ENCODE results near the gene BRSK2. TPM values are rescaled to one million over a fixed set of nuclear protein-coding genes. Genes with fewer than 3 reads are reported as not detected.
"Not testable (repeated sequence)": the region's sequence is repeated elsewhere in the genome, so short reads cannot be mapped to it uniquely, and the experiment has no call there.

BRSK2 gene
- total RNA-seq, 2 donors from 2014 or later = 0.17 to 0.33 TPM

- H3K27ac Mint-ChIP-seq = no peak overlapping the region
- ATAC-seq (no peak), DNase-seq (ENCODE audit: low spot score) (no peak)
- H3K36me3 Mint-ChIP-seq = peaks cover 5% of the 10 kb centered on the region
- H3K4me1 Mint-ChIP-seq (ENCODE audit: low read depth in 2 of 2) = peaks cover 26 to 41% of the 10 kb centered on the region in 2 donors
- no peak overlapping the region for H3K4me3 Mint-ChIP-seq
- H3K27me3 Mint-ChIP-seq = no peaks in the 10 kb centered on the region
- no peaks in the 10 kb centered on the region for H3K9me3 Mint-ChIP-seq
These were observed 112.6 kb downstream of the BRSK2 start for GRCh38 chr11:1502168-1502953.

GRCh38 chr11:1502954-1503707 is 113.4 kb downstream of the BRSK2 start:
- H3K36me3 Mint-ChIP-seq = peaks cover 5% of the 10 kb centered on the region
- no peaks in the 10 kb centered on the region for H3K27me3 Mint-ChIP-seq
- H3K4me1 Mint-ChIP-seq (ENCODE audit: low read depth in 2 of 2) = peaks cover 19 to 38% of the 10 kb centered on the region in 2 donors
- H3K4me3 Mint-ChIP-seq = no peak overlapping the region
- H3K27ac Mint-ChIP-seq = no peak overlapping the region
- ATAC-seq (no peak), DNase-seq (ENCODE audit: low spot score) (no peak)
- H3K9me3 Mint-ChIP-seq = no peaks in the 10 kb centered on the region

- peaks cover 13 to 33% of the 10 kb centered on the region in 2 donors for H3K4me1 Mint-ChIP-seq (ENCODE audit: low read depth in 2 of 2)
- no peak overlapping the region for H3K4me3 Mint-ChIP-seq
- H3K27ac Mint-ChIP-seq = no peak overlapping the region
- DNase-seq (ENCODE audit: low spot score) (no peak), ATAC-seq (no peak)
- H3K9me3 Mint-ChIP-seq = no peaks in the 10 kb centered on the region
- no peaks in the 10 kb centered on the region for H3K27me3 Mint-ChIP-seq
- H3K36me3 Mint-ChIP-seq = peaks cover 4% of the 10 kb centered on the region
These were observed 114.0 kb downstream of the BRSK2 start for GRCh38 chr11:1503708-1504104.

- no peak overlapping the region for H3K27ac Mint-ChIP-seq
- no peak overlapping the region for H3K4me3 Mint-ChIP-seq
- no peaks in the 10 kb centered on the region for H3K36me3 Mint-ChIP-seq
- peaks cover 9 to 30% of the 10 kb centered on the region in 2 donors for H3K4me1 Mint-ChIP-seq (ENCODE audit: low read depth in 2 of 2)
- no peaks in the 10 kb centered on the region for H3K27me3 Mint-ChIP-seq
- ATAC-seq (no peak), DNase-seq (ENCODE audit: low spot score) (no peak)
- no peaks in the 10 kb centered on the region for H3K9me3 Mint-ChIP-seq
These were observed 114.4 kb downstream of the BRSK2 start for GRCh38 chr11:1504138-1504537.

GRCh38 chr11:1504581-1505290 is 115.0 kb downstream of the BRSK2 start:
- Mint-ChIP-seq H3K36me3 (no peaks in the 10 kb centered on the region), H3K4me3 (no peak overlapping the region), H3K27ac (no peak overlapping the region), H3K27me3 (no peaks in the 10 kb centered on the region), H3K4me1 (ENCODE audit: low read depth in 2 of 2) (peaks cover 15 to 35% of the 10 kb centered on the region in 2 donors), H3K9me3 (no peaks in the 10 kb centered on the region)
- ATAC-seq = no peak
- DNase-seq (ENCODE audit: low spot score) = no peak

GRCh38 chr11:1505480-1505879 is 115.7 kb downstream of the BRSK2 start:
- Mint-ChIP-seq H3K36me3 (no peaks in the 10 kb centered on the region), H3K27ac (no peak overlapping the region), H3K4me3 (no peak overlapping the region), H3K4me1 (ENCODE audit: low read depth in 2 of 2) (peaks cover 15 to 33% of the 10 kb centered on the region in 2 donors), H3K27me3 (no peaks in the 10 kb centered on the region), H3K9me3 (no peaks in the 10 kb centered on the region)
- DNase-seq (ENCODE audit: low spot score) = no peak
- ATAC-seq = no peak

- ATAC-seq (no peak), DNase-seq (ENCODE audit: low spot score) (no peak)
- peak overlapping the region in 1 of 2 donors; percentile 44 for H3K27ac Mint-ChIP-seq
- no peak overlapping the region for H3K4me3 Mint-ChIP-seq
- no peaks in the 10 kb centered on the region for H3K27me3 Mint-ChIP-seq
- H3K9me3 Mint-ChIP-seq = no peaks in the 10 kb centered on the region
- H3K4me1 Mint-ChIP-seq (ENCODE audit: low read depth in 2 of 2) = peaks cover 6 to 30% of the 10 kb centered on the region in 2 donors
- H3K36me3 Mint-ChIP-seq = no peaks in the 10 kb centered on the region
These were observed 117.2 kb downstream of the BRSK2 start for GRCh38 chr11:1506981-1507380.

GRCh38 chr11:1507381-1508140 is 117.8 kb downstream of the BRSK2 start:
- Mint-ChIP-seq H3K4me1 (ENCODE audit: low read depth in 2 of 2) (peaks cover 6 to 33% of the 10 kb centered on the region in 2 donors), H3K27ac (no peak overlapping the region)
- no peak for ATAC-seq

GRCh38 chr11:1508491-1508891 is 118.8 kb downstream of the BRSK2 start:
- Mint-ChIP-seq H3K9me3 (peaks cover 3% of the 10 kb centered on the region), H3K27ac (no peak overlapping the region), H3K4me1 (ENCODE audit: low read depth in 2 of 2) (peaks cover 11 to 35% of the 10 kb centered on the region in 2 donors), H3K27me3 (no peaks in the 10 kb centered on the region), H3K4me3 (no peak overlapping the region), H3K36me3 (no peaks in the 10 kb centered on the region)
- no peak for ATAC-seq
- DNase-seq (ENCODE audit: low spot score) = no peak

More at GRCh38 chr11:1507381-1508140, 117.8 kb downstream of the BRSK2 start:
- DNase-seq (ENCODE audit: low spot score) = no peak
- Mint-ChIP-seq H3K36me3 (no peaks in the 10 kb centered on the region), H3K4me3 (no peak overlapping the region), H3K9me3 (no peaks in the 10 kb centered on the region), H3K27me3 (no peaks in the 10 kb centered on the region)

GRCh38 chr11:1508986-1509385 is 119.3 kb downstream of the BRSK2 start:
- Mint-ChIP-seq H3K4me1 (ENCODE audit: low read depth in 2 of 2) (peaks cover 15 to 35% of the 10 kb centered on the region in 2 donors), H3K27me3 (no peaks in the 10 kb centered on the region), H3K9me3 (peaks cover 4% of the 10 kb centered on the region), H3K4me3 (no peak overlapping the region), H3K36me3 (no peaks in the 10 kb centered on the region), H3K27ac (peak overlapping the region in 1 of 2 donors; percentile 17)
- ATAC-seq (peak in 1 of 2 donors; percentile 39), DNase-seq (ENCODE audit: low spot score) (no peak)

- Mint-ChIP-seq H3K4me1 (ENCODE audit: low read depth in 2 of 2) (peaks cover 22 to 40% of the 10 kb centered on the region in 2 donors), H3K36me3 (no peaks in the 10 kb centered on the region), H3K27me3 (no peaks in the 10 kb centered on the region), H3K4me3 (no peak overlapping the region), H3K27ac (peak overlapping the region in 1 of 2 donors; percentile 17), H3K9me3 (peaks cover 4% of the 10 kb centered on the region)
- no peak for ATAC-seq
- no peak for DNase-seq (ENCODE audit: low spot score)
These were observed 120.0 kb downstream of the BRSK2 start for GRCh38 chr11:1509626-1510255.

- ATAC-seq; H3K27me3 Mint-ChIP-seq; H3K9me3 Mint-ChIP-seq; H3K27ac Mint-ChIP-seq; H3K4me3 Mint-ChIP-seq; DNase-seq (ENCODE audit: low spot score); H3K36me3 Mint-ChIP-seq: not testable (repeated sequence)
- peaks cover 22 to 40% of the 10 kb centered on the region in 2 donors for H3K4me1 Mint-ChIP-seq (ENCODE audit: low read depth in 2 of 2)
These were observed 120.6 kb downstream of the BRSK2 start for GRCh38 chr11:1510351-1510750.

- Mint-ChIP-seq H3K4me1 (ENCODE audit: low read depth in 2 of 2) (peaks cover 25 to 41% of the 10 kb centered on the region in 2 donors), H3K9me3 (peaks cover 4% of the 10 kb centered on the region), H3K4me3 (no peak overlapping the region), H3K27me3 (no peaks in the 10 kb centered on the region), H3K27ac (no peak overlapping the region), H3K36me3 (no peaks in the 10 kb centered on the region)
- DNase-seq (ENCODE audit: low spot score) (no peak), ATAC-seq (no peak)
These were observed 121.2 kb downstream of the BRSK2 start for GRCh38 chr11:1510928-1511327.

Data from natural killer cell treated with Interleukin-12 subunit alpha and Interleukin-12 subunit beta and Interleukin-15 and Interleukin-18, amount 100 ng/mL, for 72 hours (primary cell).